Esophagus squamous epithelium (tissue), 5 donors: Measurements from ENCODE around the gene TCERG1. TPM values are rescaled to one million over a fixed set of nuclear protein-coding genes. Genes with fewer than 3 reads are reported as not detected.

Experiments used
- DNase-seq: peaks from one replicate; lab custom pipeline; 2025; lab: John Stamatoyannopoulos, UW
- H3K27ac ChIP-seq, 4 donors: fragments of 200-600 bp; sonication (generic); one replicate each; pipeline ENCODE4 v1.5.1; 2016 to 2019; ENCODE audit warnings: mild to moderate bottlenecking in 1 of 4
- H3K27me3 ChIP-seq, 4 donors: fragments of 200-600 bp; sonication (generic); 1 replicate in 3 of 4; 2 replicates in 1 of 4; pipeline versions ENCODE4 v1.5.1 to v1.6.0; 2017 to 2021; ENCODE audit warnings: antibody characterized with exemption in 1 of 4
- H3K36me3 ChIP-seq, 3 donors: fragments of 200-600 bp; sonication (generic); one replicate each; pipeline ENCODE4 v1.5.1; 2016 to 2019
- H3K4me1 ChIP-seq, 3 donors: fragments of 200-600 bp; sonication (generic); one replicate each; pipeline ENCODE4 v1.5.1; 2017 to 2019
- H3K4me3 ChIP-seq, 4 donors: fragments of 200-600 bp; sonication (generic); 1 replicate in 3 of 4; 2 replicates in 1 of 4; pipeline ENCODE4 v1.5.1; 2016 to 2019; ENCODE audit warnings: mild to moderate bottlenecking in 2 of 4, moderate library complexity in 1 of 4
- H3K9me3 ChIP-seq, 3 donors: fragments of 200-600 bp; sonication (generic); one replicate each; pipeline ENCODE4 v1.5.1; 2016 to 2019
- CTCF ChIP-seq, 6 experiments: fragments of 450-650 bp in 4 of 6; fragments of 200-600 bp in 2 of 6; sonication (generic) in 2 of 6; IDR thresholded peaks; one replicate each; pipeline ENCODE4 v1.5.1; 2016 to 2019; ENCODE audit warnings: antibody characterized with exemption in 6 of 6, mild to moderate bottlenecking in 4 of 6, moderate library complexity in 4 of 6
- POLR2A ChIP-seq, 4 donors: fragments of 450-650 bp; IDR thresholded peaks; one replicate each; pipeline ENCODE4 v1.6.1; 2017; ENCODE audit warnings: antibody characterized with exemption in 4 of 4, mild to moderate bottlenecking in 4 of 4, moderate library complexity in 3 of 4
- WGBS, 2 donors: methylation state at CpG; one replicate each; pipeline ENCODE4 v1.1.5; 2018; 5-methylcytosine and 5-hydroxymethylcytosine counted together
- intact Hi-C: fragments of 100-400 bp; cut with DNase I; formaldehyde crosslinking; loops from one replicate; pipeline ENCODE4 v1.15.0; 2022
- small RNA-seq, 4 donors: library from RNA; depleted of rRNA; stranded (forward); fragments of <200 nt; gene quantifications; one replicate each; pipeline ENCODE3, GENCODE V24; 2016
- total RNA-seq, 4 donors: library from RNA; depleted of rRNA; stranded (reverse); fragments of >200 nt; gene quantifications; one replicate each; pipeline ENCODE4 v1.1.0, GENCODE V29; 2016
- donor health status: DM: yes; HTN: yes; CAD: no.

The TCERG1 gene
- total RNA-seq, 4 donors from 2014 or later = 43.4 to 92.7 (median 68.9) TPM

GRCh38 chr5:146560205-146560812, 113.2 kb downstream of the TCERG1 start:
- H3K36me3 ChIP-seq = no peaks in the 10 kb centered on the region
- TF ChIP-seq POLR2A (IDR thresholded peaks at IDR 0.05) (no peak), CTCF (IDR thresholded peaks at IDR 0.05) (no peak)
- no peak overlapping the region for H3K27ac ChIP-seq
- 59 to 60% methylated on average over 3 of the region's 3 CpGs for WGBS, 2 donors
- H3K4me1 ChIP-seq = no peaks in the 10 kb centered on the region
- H3K27me3 ChIP-seq = peaks cover 0 to 4% (median 0%) of the 10 kb centered on the region in 4 donors
- no peaks in the 10 kb centered on the region for H3K9me3 ChIP-seq
- intact Hi-C loops = no loop called here
- H3K4me3 ChIP-seq = no peak overlapping the region
- DNase-seq = no peak

Small RNA genes lying within 50 kb of the gene (small RNA-seq; reads per million reads assigned to genes)
- gene RF02271 = 0 reads per million in 4 donors

Other genes with a start within 250 kb of the TCERG1 start
- 10 to 100 TPM in 3 of 4 donors, 1 to 10 TPM in 1; 8.5 to 23.1 (median 13.9) TPM for gene RBM27, start 243.7 kb upstream of the TCERG1 start, total RNA-seq
- not detected for gene POU4F3, start 108.5 kb upstream of the TCERG1 start, total RNA-seq
- not detected for gene GPR151, start 68.9 kb downstream of the TCERG1 start, total RNA-seq